GM13976 (cell line): ENCODE results near the gene C1RL.

Experiments used
- DNase-seq: peaks from one replicate; pipeline ENCODE4 v3.0.0; 2012; ENCODE audit warnings: low spot score
- CTCF ChIP-seq: IDR thresholded peaks from 2 replicates; pipeline ENCODE4 v1.5.1; 2012; ENCODE audit warnings: borderline replicate concordance, mild to moderate bottlenecking; ENCODE audit not compliant: insufficient read depth; ENCODE audit errors: extremely low read depth, missing control alignments, control extremely low read depth
- in situ Hi-C: fragments of 300-500 bp; cut with MboI; formaldehyde crosslinking; loops from one replicate; pipeline ENCODE4 v1.12.0; 2022; ENCODE audit warnings: low sequenced_read_pairs, mixed read lengths, inconsistent platforms; ENCODE audit not compliant: unreplicated experiment

The C1RL gene

GRCh38 chr12:7072035-7072434 is 37.0 kb downstream of the C1RL start:
- in situ Hi-C loops, result no loop called here
- DNase-seq, result no peak
- TF ChIP-seq CTCF, result no peak

GRCh38 chr12:7069386-7069785 is 39.6 kb downstream of the C1RL start:
- no peak for TF ChIP-seq CTCF
- in situ Hi-C loops, result no loop called here
- no peak for DNase-seq

GRCh38 chr12:7068994-7069346 is 40.0 kb downstream of the C1RL start:
- no peak for TF ChIP-seq CTCF
- in situ Hi-C loops, result no loop called here
- DNase-seq, result no peak

- no peak for TF ChIP-seq CTCF
- DNase-seq, result no peak
- in situ Hi-C loops, result no loop called here
These were observed 40.6 kb downstream of the C1RL start for GRCh38 chr12:7068240-7068993.

GRCh38 chr12:7067096-7067495 is 41.9 kb downstream of the C1RL start:
- no peak for TF ChIP-seq CTCF
- in situ Hi-C loops, result no loop called here
- DNase-seq, result no peak

- DNase-seq, result no peak
- TF ChIP-seq CTCF, result no peak
- in situ Hi-C loops, result no loop called here
These were observed 42.4 kb downstream of the C1RL start for GRCh38 chr12:7066596-7066995.

GRCh38 chr12:7065073-7065623 is 43.9 kb downstream of the C1RL start:
- no peak for DNase-seq
- no peak for TF ChIP-seq CTCF
- in situ Hi-C loops, result no loop called here
